ENCODE data around the gene DYNC2H1. TPM values are rescaled to one million over a fixed set of nuclear protein-coding genes. Genes with fewer than 3 reads are reported as not detected.
A peak's percentile ranks its signal among the peaks of the same experiment; 100 is the strongest.

The DYNC2H1 gene
- total RNA-seq, 1 experiment from 2014 or later = 28.9 TPM

GRCh38 chr11:103497268-103497667, 388.0 kb downstream of the DYNC2H1 start:
- no peak for TF ChIP-seq EZH2 (IDR thresholded peaks at IDR 0.05; ENCODE audit: low read length, unreplicated experiment)
- TF ChIP-seq CTCF (conservative IDR thresholded peaks at IDR 0.05; ENCODE audit: low read depth, low read length) = no peak
- TF ChIP-seq EZH2phosphoT487 (IDR thresholded peaks at IDR 0.05; ENCODE audit: borderline replicate concordance, low read length) = no peak

GRCh38 chr11:103499710-103500340, 390.6 kb downstream of the DYNC2H1 start:
- ChIA-PET CTCF (no interaction called here), POLR2A (ENCODE audit: unreplicated experiment) (no interaction called here)
- peaks cover 16% of the 10 kb centered on the region for H3K4me1 ChIP-seq (ENCODE audit: insufficient read depth, low read length)
- peak; percentile 97 for ATAC-seq
- BruUV-seq (replicated peaks) = no TSS peak
- no peaks in the 10 kb centered on the region for H3K79me2 ChIP-seq (ENCODE audit: low read length)
- no peaks in the 10 kb centered on the region for H3K9me2 ChIP-seq (replicated peaks; ENCODE audit: low read length)
- no peaks in the 10 kb centered on the region for H3K27me3 ChIP-seq (ENCODE audit: low read length)
- H3K9ac ChIP-seq (ENCODE audit: low read length) = no peak overlapping the region
- no peak overlapping the region for H3K4me3 ChIP-seq (ENCODE audit: low read length)
- intact Hi-C loops (cut with micrococcal nuclease) = no loop called here
- H3K36me3 ChIP-seq (ENCODE audit: low read depth, low read length) = no peaks in the 10 kb centered on the region
- H4K20me1 ChIP-seq (ENCODE audit: low read length) = no peaks in the 10 kb centered on the region
- DNase-seq = peak; percentile 73
- TF ChIP-seq EZH2 (IDR thresholded peaks at IDR 0.05; ENCODE audit: low read length, unreplicated experiment) (no peak), CTCF (conservative IDR thresholded peaks at IDR 0.05; ENCODE audit: low read depth, low read length) (no peak), EZH2phosphoT487 (IDR thresholded peaks at IDR 0.05; ENCODE audit: borderline replicate concordance, low read length) (no peak)
- no peaks in the 10 kb centered on the region for H3F3A ChIP-seq (ENCODE audit: low read length, unreplicated experiment)
- no peaks in the 10 kb centered on the region for H3K9me3 ChIP-seq (ENCODE audit: low read length)
- H3K4me2 ChIP-seq (ENCODE audit: low read length) = peak overlapping the region; percentile 32
- no peak overlapping the region for H2AFZ ChIP-seq (ENCODE audit: low read length)
- no peak overlapping the region for H3K27ac ChIP-seq (ENCODE audit: low read length)

More at GRCh38 chr11:103497268-103497667, 388.0 kb downstream of the DYNC2H1 start:
- Histone ChIP-seq H3F3A (ENCODE audit: low read length, unreplicated experiment) (no peaks in the 10 kb centered on the region), H4K20me1 (ENCODE audit: low read length) (no peaks in the 10 kb centered on the region), H3K27ac (ENCODE audit: low read length) (no peak overlapping the region), H2AFZ (ENCODE audit: low read length) (no peak overlapping the region), H3K36me3 (ENCODE audit: low read depth, low read length) (no peaks in the 10 kb centered on the region), H3K27me3 (ENCODE audit: low read length) (no peaks in the 10 kb centered on the region), H3K9ac (ENCODE audit: low read length) (no peak overlapping the region), H3K4me1 (ENCODE audit: insufficient read depth, low read length) (peaks cover 16% of the 10 kb centered on the region), H3K4me3 (ENCODE audit: low read length) (no peak overlapping the region), H3K9me3 (ENCODE audit: low read length) (no peaks in the 10 kb centered on the region), H3K79me2 (ENCODE audit: low read length) (no peaks in the 10 kb centered on the region), H3K9me2 (replicated peaks; ENCODE audit: low read length) (no peaks in the 10 kb centered on the region), H3K4me2 (ENCODE audit: low read length) (no peak overlapping the region)
- POLR2A ChIA-PET (ENCODE audit: unreplicated experiment) = no interaction called here
- CTCF ChIA-PET = no interaction called here
- BruUV-seq (replicated peaks) = no TSS peak
- no peak for DNase-seq
- ATAC-seq = no peak
- intact Hi-C loops (cut with micrococcal nuclease) = no loop called here

- CTCF ChIA-PET = no interaction called here
- POLR2A ChIA-PET (ENCODE audit: unreplicated experiment) = no interaction called here
- no peaks in the 10 kb centered on the region for H3K36me3 ChIP-seq (ENCODE audit: low read depth, low read length)
Observed at GRCh38 chr11:103515283-103515682, 406.1 kb downstream of the DYNC2H1 start.

More at GRCh38 chr11:103515283-103515682, 406.1 kb downstream of the DYNC2H1 start:
- Histone ChIP-seq H3K27me3 (ENCODE audit: low read length) (no peaks in the 10 kb centered on the region), H3K27ac (ENCODE audit: low read length) (no peak overlapping the region), H3F3A (ENCODE audit: low read length, unreplicated experiment) (no peaks in the 10 kb centered on the region), H3K9me3 (ENCODE audit: low read length) (no peaks in the 10 kb centered on the region), H3K4me1 (ENCODE audit: insufficient read depth, low read length) (no peaks in the 10 kb centered on the region), H3K4me3 (ENCODE audit: low read length) (no peak overlapping the region), H3K79me2 (ENCODE audit: low read length) (no peaks in the 10 kb centered on the region), H4K20me1 (ENCODE audit: low read length) (no peaks in the 10 kb centered on the region), H2AFZ (ENCODE audit: low read length) (no peak overlapping the region), H3K4me2 (ENCODE audit: low read length) (no peak overlapping the region), H3K9me2 (replicated peaks; ENCODE audit: low read length) (no peaks in the 10 kb centered on the region), H3K9ac (ENCODE audit: low read length) (no peak overlapping the region)
- DNase-seq (no peak), ATAC-seq (no peak)
- no peak for TF ChIP-seq EZH2phosphoT487 (IDR thresholded peaks at IDR 0.05; ENCODE audit: borderline replicate concordance, low read length)
- no peak for TF ChIP-seq EZH2 (IDR thresholded peaks at IDR 0.05; ENCODE audit: low read length, unreplicated experiment)
- no peak for TF ChIP-seq CTCF (conservative IDR thresholded peaks at IDR 0.05; ENCODE audit: low read depth, low read length)
- intact Hi-C loops (cut with micrococcal nuclease) = no loop called here
- BruUV-seq (replicated peaks) = no TSS peak

Data from PC-3 (cell line).